Neural cell (in vitro differentiated cells): ENCODE measurements around the gene HOXC6.

Source experiments
- CTCF ChIP-seq: fragments of 450-650 bp; IDR thresholded peaks from 2 replicates; pipeline ENCODE4 v1.5.1; 2014; ENCODE audit warnings: antibody characterized with exemption, mild to moderate bottlenecking, moderate library complexity; ENCODE audit not compliant: poor library complexity, severe bottlenecking
- EP300 ChIP-seq: fragments of 450-650 bp; conservative IDR thresholded peaks from 2 replicates; pipeline ENCODE4 v1.6.1; 2014; ENCODE audit warnings: antibody characterized with exemption, mild to moderate bottlenecking, moderate library complexity; ENCODE audit not compliant: poor library complexity, severe bottlenecking
- MXI1 ChIP-seq: fragments of 450-650 bp; conservative IDR thresholded peaks from 2 replicates; pipeline ENCODE4 v1.6.1; 2014; ENCODE audit warnings: antibody characterized with exemption, mild to moderate bottlenecking; ENCODE audit not compliant: poor library complexity, severe bottlenecking
- RAD21 ChIP-seq: fragments of 450-650 bp; conservative IDR thresholded peaks from 2 replicates; pipeline ENCODE4 v1.6.1; 2014; ENCODE audit warnings: antibody characterized with exemption, mild to moderate bottlenecking, moderate library complexity

- TF ChIP-seq RAD21 (no peak), MXI1 (no peak), CTCF (no peak), EP300 (no peak)
Observed at GRCh38 chr12:54032086-54032619, 3.9 kb downstream of the HOXC6 start.
